HG02870 (cell line): ENCODE data around the gene POU2F3.
A peak's percentile ranks its signal among the peaks of the same experiment; 100 is the strongest.

Experiments used
- ATAC-seq: cut with Tn5 transposase; IDR thresholded peaks from one replicate; pipeline ENCODE4 v1.9.1; 2021; ENCODE audit warnings: mild to moderate bottlenecking, moderate library complexity; ENCODE audit not compliant: unreplicated experiment

POU2F3 gene

GRCh38 chr11:120226242-120226641 is 13.7 kb upstream of the POU2F3 start:
- ATAC-seq = no peak

GRCh38 chr11:120226714-120227113 is 13.2 kb upstream of the POU2F3 start:
- no peak for ATAC-seq

GRCh38 chr11:120227228-120227852 is 12.6 kb upstream of the POU2F3 start:
- no peak for ATAC-seq

GRCh38 chr11:120228794-120229384 is 11.1 kb upstream of the POU2F3 start:
- no peak for ATAC-seq

GRCh38 chr11:120229451-120230424 is 10.2 kb upstream of the POU2F3 start:
- ATAC-seq = no peak

GRCh38 chr11:120230433-120231071 is 9.4 kb upstream of the POU2F3 start:
- ATAC-seq = no peak

GRCh38 chr11:120231963-120232362 is 8.0 kb upstream of the POU2F3 start:
- ATAC-seq = no peak

GRCh38 chr11:120233207-120233803 is 6.6 kb upstream of the POU2F3 start:
- no peak for ATAC-seq

- ATAC-seq = no peak
Measured at GRCh38 chr11:120235024-120235628, 4.8 kb upstream of the POU2F3 start.

- no peak for ATAC-seq
Measured at GRCh38 chr11:120236169-120237107, 3.5 kb upstream of the POU2F3 start.

- ATAC-seq = no peak
Measured at GRCh38 chr11:120238968-120239620, 846 bp upstream of the POU2F3 start.

GRCh38 chr11:120240866-120241265 is 926 bp downstream of the POU2F3 start:
- no peak for ATAC-seq

GRCh38 chr11:120241277-120241676 is 1.3 kb downstream of the POU2F3 start:
- no peak for ATAC-seq

- ATAC-seq = no peak
Measured at GRCh38 chr11:120243221-120243620, 3.3 kb downstream of the POU2F3 start.

GRCh38 chr11:120244476-120245365 is 4.8 kb downstream of the POU2F3 start:
- no peak for ATAC-seq

GRCh38 chr11:120245434-120245833 is 5.5 kb downstream of the POU2F3 start:
- no peak for ATAC-seq

GRCh38 chr11:120248551-120249278 is 8.8 kb downstream of the POU2F3 start:
- ATAC-seq = peak; percentile 59
